HG03064 (cell line): ENCODE measurements around the gene FNDC3A.
A peak's percentile ranks its signal among the peaks of the same experiment; 100 is the strongest.

Experiments used
- ATAC-seq: cut with Tn5 transposase; IDR thresholded peaks from one replicate; pipeline ENCODE4 v1.9.1; 2021; ENCODE audit warnings: low read depth; ENCODE audit not compliant: unreplicated experiment

Gene FNDC3A

GRCh38 chr13:49247643-49248621, 272.2 kb downstream of the FNDC3A start, which contains the start of gene CDADC1:
Gene CDADC1, plus strand, starts transcription at chr13:49247925. Its CDS starts 113 bp downstream, at chr13:49248038.
- peak; percentile 94 for ATAC-seq

- ATAC-seq = no peak
These were observed 272.9 kb downstream of the FNDC3A start for GRCh38 chr13:49248622-49249002.

GRCh38 chr13:49251326-49251725, 275.6 kb downstream of the FNDC3A start:
- ATAC-seq = no peak

GRCh38 chr13:49253310-49253709, 277.6 kb downstream of the FNDC3A start:
- ATAC-seq = no peak

GRCh38 chr13:49254007-49254406, 278.3 kb downstream of the FNDC3A start:
- no peak for ATAC-seq

- ATAC-seq = no peak
These were observed 281.1 kb downstream of the FNDC3A start for GRCh38 chr13:49256841-49257240.

- no peak for ATAC-seq
These were observed 282.5 kb downstream of the FNDC3A start for GRCh38 chr13:49258089-49258796.
